T1000 (cell line): Measurements from ENCODE around the gene ASPN.

ENCODE experiments used
- DNase-seq: peaks from one replicate; lab custom pipeline; 2025; ENCODE audit warnings: mixed read lengths; lab: John Stamatoyannopoulos, UW

ASPN gene

DNA sequence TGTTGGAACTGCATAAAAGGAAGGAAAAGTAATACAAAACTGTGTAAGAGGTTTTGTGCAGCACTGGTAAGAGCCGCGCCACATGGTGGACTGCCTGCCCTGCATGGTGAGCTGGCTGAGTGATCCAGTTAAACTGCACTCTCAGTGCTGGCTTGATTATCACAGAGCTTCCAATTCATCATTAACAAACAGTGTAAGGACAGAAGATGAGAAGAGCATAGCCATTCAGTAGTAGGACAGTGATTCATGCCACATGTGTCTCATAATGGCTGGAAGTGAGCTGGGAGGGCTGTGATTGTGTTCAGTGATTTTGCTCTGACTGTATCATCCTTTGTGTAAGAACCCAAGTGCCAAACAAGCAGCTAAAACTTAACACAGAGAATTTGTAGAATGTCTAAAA is 14.1 kb downstream of the ASPN start:
- no peak for DNase-seq

DNA sequence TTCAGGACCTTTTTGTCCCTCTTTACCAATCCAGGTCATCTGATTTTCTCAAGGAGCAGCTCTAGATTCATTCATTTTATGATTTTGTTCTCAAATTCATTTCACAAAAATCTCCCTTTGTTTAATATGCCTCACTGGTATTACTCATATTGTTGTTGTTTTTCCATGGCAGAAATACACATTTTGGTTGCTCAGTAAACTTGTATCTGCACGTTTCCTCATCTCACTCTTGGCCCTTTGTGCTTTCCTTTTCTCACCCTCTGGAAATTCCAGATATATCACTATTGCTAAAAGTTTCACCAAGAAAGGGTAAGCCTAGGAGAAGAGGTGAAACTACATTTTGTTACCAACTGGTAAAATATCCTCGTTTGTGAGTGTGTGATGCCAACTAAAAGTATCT is 14.8 kb downstream of the ASPN start:
- DNase-seq, result no peak

DNA sequence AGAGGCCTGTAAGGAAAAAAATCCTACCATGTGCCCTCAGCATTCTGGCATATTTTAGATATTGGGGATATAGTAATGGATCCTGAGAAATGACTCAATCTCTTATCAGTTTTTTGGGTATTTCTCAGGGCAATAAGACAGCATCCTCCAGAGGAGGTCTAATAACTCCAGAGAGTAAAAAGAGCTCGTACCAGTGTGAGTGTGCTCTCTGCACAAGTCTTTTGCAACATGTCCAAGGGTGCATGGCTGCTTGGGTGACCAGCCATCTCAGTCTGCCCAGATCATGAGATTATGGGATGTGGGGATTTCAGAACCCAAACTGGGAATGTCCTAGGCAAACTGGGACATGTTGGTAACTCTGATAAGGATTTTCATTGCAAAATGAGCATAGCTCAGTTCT is 15.3 kb downstream of the ASPN start:
- no peak for DNase-seq

DNA sequence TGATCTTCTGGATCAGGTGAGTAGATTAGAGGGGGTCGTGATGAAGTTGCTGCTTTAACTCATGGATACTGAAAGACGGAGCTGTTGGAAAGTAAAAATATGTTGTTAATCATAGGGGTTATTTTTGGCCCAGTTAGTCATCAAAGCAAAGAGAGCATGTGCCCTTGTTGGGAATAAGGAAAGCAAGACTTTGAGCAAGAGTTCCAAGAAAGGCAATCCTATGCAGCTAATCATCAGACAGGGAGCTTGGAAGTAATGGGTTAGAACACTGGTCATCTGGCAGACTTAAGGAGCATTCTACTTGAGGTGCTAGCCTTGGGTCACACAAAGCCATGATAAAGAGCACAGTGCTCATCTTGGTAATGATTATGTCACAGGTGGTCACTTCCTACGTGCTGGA is 18.3 kb downstream of the ASPN start:
- DNase-seq, result no peak

DNA sequence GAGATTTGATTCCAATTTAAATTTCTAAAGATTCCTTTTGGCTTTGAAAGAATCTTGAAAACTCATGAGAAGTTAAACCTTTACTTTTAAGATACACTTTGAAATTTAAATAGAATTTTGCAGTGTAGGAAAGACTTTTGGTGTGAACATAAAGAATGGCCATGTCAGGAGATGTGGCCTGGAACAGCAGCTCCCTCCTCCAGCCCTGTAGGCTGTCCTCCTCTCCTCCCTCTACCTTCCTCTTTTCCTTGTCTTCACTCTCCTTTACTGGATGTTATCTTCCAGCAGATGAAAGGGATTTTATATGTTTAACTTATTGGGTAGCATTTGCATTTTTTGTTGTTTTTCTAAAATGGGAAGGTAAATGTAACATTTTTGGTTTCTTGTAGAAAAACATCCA is 18.9 kb downstream of the ASPN start:
- DNase-seq, result no peak

DNA sequence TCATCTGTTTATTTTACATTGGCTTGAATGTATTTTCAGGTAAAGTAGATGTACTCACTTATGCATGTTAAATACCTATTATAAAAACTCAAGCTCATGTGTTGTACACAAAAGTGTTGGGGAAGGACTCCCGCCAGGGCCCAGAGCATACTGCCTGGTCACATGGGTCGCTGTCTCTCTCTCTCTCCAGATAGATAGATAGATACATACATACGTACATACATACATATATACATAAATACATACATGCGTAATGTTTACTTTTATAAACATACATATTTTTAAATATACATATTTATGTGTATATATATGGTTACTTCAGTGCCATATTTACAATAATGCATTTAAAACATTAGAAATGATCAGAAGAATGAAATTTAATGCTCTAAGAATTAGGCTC is 24.7 kb downstream of the ASPN start:
- DNase-seq, result no peak

DNA sequence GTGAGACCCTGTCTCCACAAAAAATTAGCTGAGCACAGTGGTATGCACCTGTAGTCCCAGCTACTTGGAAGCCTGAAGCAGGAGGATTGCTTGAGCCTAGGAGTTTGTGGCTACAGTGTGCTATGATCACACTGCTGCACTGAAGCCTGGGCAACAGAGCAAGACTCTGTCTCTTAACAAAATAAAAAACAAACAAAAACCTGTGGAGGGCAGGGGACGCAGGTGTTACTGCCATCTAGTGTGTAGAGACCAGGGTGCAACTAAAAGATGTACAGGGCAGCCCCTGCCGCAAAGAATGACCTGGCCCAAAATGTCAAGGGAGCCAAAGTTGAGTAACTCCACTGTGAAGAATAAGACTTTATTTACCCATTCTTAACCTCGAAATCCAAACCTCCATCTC is 27.1 kb downstream of the ASPN start:
- DNase-seq, result no peak

DNA sequence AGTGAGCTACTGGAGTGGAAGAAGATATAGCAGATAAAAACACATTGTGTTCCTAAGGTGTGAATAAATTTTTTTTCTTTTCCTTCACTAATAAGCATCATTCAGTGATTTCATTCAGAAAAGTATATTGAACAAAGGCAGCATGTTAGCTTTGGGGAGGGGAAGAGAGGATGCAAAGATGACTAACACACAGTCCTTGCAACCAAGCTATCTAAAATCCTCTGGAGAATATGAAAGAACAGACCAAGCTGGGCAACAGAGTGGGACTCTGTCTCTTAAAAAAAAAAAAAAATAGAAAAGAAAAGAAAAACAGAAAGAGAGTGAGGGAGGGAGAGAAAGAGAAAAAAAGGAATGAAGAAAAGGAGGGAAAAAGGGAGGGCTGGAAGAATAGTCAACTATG is 35.8 kb downstream of the ASPN start:
- no peak for DNase-seq

DNA sequence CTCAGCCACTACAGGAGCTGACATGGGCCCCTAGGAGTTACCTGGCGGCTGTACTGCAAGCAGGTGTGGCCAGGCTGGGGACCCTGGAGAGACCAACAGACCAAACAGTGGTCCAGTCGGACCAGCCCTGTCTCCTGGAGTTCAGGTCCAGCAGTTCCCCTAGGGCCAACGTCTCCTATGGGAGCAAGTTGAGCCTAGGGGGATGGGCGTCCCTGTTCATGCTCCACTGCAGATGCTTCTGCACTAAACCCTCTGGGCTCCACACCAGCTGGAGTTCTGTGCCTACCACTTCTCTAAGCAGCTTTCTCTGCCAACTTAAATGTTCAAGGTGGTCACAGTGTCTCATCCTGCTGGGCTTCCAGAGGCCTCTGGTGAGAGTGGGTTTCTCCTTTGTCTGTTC is 37.5 kb downstream of the ASPN start:
- no peak for DNase-seq

DNA sequence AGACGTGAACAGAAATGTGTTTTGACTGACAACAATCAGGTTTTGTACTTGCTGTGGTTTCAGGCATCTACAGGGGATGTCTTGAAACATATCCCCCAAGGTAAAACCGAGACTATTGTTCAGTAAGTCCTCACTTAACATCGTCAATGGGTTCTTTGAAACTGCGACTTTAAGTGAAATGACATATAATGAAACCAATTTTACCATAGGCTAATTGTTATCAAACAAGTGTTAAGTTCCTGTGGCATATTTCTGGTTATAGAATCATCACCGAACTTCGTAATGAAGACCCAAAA is 41.6 kb downstream of the ASPN start:
- DNase-seq, result no peak

DNA sequence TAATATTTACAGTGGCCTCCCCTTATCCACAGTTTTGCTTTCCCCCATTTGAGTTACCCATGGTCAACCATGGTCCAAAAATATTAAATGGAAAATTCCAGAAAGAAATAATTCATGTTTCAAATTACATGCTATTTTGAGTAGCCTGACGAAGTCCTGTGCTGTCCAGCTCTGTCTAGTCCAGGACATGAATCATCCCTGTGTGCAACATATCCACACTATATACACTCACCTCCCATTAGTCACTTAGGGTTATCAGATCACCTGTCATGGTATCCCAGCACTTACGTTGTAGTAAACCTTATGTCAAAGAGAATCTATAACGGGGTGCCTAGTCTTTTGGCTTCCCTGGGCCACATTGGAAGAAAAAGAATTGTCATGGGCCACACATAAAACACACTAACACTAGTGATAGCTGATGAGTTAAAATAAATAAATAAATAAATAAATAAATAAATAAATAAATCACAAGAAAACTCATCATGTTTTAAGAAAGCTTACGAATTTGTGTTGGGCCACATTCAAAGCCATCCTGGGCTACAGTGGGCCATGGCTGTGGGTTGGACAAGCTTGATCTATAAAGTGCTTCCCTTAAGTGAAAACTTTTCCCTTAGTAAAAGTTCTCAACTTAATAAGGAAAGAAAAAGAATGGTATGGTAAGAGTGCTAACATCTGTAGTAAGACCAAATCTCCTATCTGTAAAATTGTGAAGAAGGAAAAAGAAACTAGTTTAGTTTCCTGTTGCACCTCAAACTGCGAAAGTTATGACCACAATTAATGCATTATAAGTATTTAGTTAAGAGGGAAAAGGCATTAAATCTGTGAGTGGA is 42.2 kb downstream of the ASPN start:
- DNase-seq, result no peak

DNA sequence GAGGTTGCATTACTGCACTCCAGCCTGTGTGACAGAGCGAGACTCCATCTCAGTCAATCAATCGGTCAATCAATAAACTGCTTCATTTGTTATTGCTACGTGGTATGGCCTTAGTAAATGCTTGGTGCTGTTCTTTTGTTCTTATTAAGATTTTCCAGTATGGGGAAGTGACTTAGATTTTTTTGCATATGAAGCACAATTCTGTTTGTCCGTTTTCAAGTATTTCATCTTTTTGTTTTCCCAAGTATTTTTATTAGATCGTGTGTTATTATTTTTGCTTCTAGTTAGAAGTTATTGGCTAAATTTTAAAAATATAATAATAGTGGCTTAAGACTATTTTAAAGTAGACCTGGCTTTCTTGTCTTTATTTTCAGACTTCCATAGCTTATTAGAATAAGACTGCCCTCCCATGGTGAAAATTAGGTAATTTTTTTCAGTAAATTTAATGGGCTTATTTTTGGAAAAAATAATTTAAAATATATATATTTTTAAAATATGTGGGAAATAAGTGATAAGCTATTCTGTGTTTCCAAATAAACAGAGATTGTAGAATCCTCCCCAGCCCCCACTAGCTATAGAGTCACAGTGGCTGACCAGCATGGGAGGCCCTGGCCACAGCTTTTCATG is 43.3 kb downstream of the ASPN start:
- DNase-seq, result no peak

DNA sequence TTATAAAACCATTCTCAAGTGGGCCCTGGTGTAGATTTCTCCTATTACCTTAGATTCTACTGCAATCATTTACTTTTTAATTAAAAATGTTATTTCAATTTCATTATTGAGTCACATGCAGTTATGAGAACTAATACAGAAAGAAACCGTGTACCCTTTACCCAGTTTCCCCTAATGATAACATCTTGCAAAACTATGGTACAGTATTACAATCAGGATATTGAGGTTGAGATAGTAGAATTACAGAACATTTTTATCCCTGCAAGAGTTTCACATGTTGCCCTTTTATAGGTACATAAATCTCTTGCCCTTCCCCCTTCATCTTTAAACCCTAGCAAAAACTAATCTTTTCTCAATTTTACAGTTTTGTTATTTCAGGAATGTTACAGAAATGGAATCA is 47.0 kb downstream of the ASPN start:
- no peak for DNase-seq

DNA sequence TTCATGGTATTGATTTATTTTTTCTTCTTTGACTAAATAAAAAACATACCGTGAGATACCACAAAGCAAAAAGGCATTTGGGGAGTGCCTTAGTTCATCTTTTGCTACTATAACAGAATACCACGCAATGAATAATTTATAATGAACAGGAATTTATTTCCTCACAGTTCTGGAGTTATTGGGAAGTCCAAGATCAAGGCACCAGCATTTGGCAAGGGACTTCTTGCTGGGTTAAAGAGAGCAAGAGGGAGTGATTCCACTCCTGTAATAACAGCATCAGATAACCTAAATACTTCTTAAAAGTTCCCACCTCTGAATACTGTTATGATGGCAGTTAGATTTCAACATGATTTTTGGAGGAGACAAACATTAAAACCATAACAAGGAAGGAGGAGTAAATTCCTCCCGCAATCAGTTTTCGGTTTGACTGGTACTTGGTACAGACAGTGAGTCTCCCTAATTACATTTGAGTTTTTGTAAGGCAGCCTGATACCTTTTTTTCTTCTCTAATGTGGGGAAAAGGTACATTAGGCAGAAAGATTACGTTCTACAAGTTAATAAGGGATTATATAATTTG is 49.2 kb downstream of the ASPN start:
- DNase-seq, result no peak

DNA sequence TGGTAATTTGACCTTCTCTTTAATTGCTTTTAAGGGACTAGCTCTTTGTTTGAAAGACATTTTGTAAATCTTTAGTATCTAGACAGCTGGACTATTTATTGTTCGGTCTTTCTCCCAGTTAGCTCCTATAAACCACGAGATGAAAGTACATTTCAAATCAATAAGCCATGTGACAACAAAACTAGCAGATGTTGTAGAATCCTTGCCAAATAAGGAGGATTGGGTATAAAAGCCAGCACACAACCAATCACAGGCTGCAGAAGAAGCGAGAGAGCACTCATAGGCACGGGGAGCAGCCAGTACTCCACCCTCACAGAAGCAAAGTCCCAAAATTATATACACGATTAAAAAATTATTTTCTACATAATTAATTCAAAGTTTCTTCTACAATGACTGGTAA is 50.0 kb downstream of the ASPN start:
- DNase-seq, result no peak

DNA sequence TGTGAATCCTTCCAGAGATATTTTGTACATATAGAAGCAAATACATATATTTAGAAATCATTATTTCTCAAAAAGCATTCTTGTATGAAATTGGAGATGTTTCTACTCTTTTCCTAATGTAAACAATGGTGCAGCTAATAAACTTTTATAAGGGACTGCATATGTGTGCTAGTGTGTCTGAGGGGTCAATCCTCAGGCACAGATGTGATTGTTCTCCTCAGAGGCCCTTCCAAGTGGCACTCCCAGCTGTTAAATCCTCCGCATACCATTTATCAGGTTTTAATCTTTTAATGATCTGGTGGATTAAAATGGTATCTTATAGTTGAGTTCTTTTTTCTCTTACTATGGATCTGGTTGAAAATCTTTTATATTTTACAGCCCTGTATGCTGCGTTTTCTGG is 52.5 kb downstream of the ASPN start:
- no peak for DNase-seq

DNA sequence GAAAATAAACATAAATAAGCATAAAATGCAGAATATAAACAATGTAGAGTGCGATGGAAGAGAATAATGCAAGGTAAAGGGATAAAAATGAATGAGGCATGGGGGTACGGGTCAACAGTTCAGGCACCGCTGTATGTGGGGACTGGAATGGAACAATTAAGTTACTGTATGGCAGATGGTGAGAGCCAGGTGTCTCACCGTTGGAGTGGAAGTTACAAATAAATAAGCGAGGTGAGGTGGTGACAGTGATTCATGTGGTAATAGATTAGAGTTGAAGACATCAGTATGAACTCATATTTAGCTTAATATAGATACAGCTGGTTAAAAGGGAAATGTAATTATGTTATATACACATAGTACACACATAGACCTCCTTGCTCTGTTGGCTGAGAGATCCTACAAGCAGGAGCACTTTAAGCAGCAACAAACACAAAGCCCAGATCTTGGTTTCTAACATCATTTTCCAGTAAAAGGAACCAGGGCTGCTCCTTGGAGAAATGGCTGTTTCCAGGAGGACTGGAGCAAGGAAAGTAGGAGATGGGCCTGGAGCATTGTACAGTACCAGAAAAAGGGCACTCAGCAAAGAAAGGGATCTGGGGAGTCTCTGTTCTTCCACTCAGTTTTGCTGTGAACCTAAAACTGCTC is 55.7 kb downstream of the ASPN start:
- DNase-seq, result no peak

DNA sequence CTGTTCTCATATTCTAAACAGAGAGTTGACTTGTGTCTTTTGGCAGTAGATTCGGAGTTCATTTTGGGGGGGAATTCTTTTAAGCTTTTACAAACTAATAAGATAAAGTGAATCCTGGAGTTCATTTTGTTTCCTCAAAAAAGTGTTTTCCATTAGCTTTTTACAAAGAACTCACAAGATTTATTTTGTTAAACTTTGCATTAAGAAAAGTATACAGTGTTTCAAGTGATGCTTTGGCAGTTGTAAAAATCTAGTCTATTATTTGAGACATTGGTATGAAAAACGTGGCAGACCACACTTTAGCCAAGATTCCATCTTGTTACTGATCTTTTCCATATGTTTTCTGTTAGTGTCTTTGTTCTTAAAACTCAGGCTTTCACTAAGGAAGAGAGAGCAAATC is 56.8 kb downstream of the ASPN start:
- no peak for DNase-seq

DNA sequence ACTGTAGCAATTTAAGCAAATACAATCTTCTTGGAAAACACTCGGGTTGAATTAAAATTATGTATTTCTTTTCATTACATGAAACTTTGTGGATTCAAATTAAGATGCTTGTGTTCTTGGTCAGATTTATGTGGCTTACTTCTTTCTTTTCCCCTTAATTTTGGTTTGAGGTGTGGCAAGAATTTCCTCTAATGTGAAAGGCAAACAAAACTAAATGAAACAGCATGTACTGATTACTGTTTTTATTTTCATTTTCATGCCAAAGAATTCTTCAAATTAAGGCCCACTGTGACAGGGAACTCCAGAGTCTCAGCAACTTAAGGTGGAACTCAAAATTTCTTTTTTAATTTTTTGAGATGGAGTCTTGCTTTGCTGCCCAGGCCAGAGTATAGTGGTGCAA is 58.0 kb downstream of the ASPN start, which contains the start of gene OMD:
Gene OMD (minus strand): TSS at position 132 of the 400 bp plus-strand sequence. CDS start 6,913 bp downstream, outside the sequence.
- DNase-seq, result no peak

DNA sequence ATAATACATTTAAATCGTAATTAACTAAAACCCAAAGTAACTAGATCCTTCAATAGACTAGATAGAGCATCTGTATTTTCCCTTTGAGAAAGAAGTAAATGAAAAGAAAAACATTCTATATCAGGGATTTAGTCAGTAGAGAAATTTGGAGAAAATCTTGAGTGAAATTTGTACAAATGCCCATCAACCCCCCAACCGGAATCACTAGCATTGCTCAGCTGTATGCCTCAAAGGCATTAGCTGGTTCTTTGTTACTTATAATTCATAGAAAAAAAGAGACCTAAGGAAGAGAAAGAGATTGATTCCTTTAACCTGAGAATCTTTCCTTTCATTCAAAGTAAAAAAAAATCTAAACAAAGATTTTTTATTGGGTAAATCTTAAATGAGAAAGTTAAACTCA is 58.7 kb downstream of the ASPN start:
- DNase-seq, result no peak

DNA sequence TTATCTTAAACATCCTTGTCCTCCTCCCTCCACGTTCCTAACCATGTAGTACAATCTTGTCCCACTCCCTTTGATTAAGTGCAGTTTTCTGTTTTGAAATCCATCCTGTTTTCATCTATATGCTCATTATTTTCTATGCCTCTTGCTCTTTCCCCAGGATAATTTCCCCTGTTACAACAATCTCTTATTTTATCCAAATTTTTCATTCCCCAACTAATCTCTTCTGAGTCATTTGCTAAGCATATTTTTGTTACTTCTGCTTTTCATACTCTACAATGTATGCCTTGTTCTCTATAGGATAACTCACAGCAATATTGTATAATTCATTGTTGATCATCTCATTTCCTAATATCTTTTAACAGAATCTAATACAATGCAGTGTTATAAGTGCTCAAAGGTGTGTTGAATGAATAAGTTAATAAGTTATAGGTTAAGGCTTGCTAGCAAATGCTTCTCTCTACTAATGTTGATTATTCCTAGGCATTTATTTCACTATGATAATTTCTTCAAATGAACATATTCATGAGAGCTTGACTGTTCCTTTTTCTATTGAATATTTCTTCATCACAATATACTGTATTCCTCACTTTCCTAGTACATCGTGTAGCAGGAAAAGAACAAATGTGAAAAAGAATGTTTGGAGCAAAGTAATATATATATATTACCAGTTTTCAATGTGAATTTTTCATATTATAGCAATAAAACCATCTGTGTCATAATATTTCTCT is 59.5 kb downstream of the ASPN start:
- no peak for DNase-seq

DNA sequence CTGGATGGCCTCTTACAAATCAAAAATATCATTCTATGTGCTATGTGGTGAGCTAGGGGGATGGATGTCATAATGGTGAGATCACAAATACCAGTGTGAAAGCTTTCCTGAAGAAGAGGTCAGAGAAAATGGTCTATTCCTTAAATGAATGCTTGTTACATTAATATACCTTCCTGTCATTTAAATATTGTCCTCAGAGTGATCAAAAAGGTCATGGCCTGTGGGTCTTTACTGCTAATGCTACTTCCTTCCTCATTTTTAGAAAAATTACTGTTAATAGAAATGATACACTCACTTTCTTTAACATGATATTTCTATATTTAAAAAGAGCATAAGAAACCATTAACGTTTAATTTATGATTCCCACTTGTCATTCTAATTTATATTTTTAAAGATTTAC is 67.7 kb downstream of the ASPN start:
- DNase-seq, result no peak
